ENCODE data around the gene RAMP1.

Gene RAMP1

DNA sequence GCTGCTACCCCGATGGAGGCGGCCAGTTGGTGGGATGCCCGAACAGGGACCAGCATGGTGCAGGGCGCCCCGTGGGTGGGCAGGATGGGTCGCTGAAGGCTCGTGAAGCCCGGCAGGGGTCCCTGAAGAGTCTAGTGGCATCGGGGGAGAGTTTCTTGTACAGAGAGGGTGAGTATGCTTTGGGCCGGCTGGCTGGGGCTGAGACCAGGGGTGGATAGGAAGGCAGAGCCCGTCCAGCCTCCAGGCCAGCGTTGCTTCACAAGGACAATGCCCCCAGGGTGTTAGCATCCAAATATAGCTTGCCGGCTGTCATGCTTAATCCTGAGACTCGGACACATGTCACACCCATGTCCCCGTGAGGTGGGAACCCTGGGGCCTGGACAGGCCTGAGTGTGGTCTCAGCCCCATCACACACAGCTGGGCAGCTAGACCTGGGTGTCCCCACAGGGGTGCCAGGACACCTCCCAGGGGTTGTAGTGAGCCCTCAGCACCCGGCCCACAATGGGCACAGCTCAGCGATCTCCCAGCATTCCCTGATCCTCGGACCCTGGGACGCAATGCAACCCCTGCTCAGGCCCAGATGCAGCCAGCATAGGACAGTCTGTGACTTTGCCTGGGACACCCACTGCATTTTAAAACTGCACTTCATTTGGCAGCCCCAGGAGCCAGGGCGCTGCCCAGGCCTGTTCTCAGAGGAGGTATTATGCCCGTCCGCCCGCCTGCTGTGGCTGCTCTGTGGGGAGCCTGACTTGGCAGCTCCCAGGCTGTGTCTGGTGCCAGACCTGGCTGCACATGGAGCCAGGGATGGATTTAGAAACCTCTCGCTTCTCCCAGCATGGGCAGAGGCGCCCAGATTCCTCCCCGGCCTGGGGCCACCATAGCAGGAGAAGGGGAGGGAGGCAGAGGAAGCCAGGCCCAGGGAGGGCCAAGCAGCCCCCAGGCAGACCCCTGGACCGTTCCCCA, 36.4 kb downstream of the RAMP1 start:
- DNase-seq, result no peak

DNA sequence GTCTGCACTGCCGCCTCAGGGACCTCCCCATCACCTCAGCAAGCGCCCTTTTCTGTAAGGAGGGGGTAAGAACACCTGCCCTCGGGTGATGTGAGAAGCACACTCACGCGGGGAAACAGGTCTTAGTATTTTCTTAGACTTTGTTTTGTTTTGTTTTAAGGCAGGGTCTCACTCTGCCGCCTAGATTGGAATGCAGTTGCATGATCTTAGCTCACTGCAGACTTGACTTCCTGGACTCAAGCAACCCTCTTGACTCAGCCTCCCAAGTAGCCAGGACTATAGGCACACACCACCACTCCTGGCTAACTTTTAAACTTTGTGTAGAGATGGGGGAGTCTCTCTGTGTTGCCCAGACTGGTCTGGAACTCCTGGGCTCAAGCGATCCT, 37.1 kb downstream of the RAMP1 start:
- no peak for DNase-seq

DNA sequence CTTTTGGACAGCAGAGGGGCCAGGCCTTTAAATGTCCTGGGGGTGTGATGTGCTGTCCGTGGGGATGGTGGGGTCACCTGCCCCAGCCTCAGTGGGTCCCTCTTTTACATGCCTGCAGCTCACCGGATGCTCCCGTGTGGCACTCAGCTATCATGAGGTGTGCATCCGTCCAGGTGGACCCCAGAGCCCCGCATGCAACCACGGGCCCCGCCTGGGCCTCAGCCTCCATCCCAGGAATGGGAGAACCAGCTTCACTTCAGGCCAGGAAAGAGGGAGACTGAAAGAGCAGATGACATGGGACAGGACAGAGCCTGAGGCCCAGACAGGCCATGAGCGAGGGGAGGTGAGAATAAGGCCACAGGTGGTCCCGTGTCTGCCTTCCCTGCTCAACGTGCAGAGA, 37.5 kb downstream of the RAMP1 start:
- no peak for DNase-seq

DNA sequence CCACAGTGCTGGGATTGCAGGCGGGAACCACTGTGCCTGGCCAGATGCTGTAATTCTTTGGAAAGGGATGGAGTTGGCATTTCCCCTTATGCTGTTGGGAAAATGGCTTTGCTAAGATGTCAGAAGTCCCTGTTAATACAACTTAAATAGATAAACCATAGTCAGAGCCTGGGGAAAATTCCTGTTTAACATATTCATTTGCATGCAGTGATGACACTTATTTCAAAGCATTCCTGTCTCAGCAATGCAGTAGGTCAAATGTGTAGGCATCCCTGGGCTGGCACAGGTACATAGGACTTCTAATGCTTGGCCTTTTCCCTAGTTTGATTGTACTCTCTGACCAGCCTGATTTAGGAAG, 38.6 kb downstream of the RAMP1 start:
- DNase-seq, result no peak

DNA sequence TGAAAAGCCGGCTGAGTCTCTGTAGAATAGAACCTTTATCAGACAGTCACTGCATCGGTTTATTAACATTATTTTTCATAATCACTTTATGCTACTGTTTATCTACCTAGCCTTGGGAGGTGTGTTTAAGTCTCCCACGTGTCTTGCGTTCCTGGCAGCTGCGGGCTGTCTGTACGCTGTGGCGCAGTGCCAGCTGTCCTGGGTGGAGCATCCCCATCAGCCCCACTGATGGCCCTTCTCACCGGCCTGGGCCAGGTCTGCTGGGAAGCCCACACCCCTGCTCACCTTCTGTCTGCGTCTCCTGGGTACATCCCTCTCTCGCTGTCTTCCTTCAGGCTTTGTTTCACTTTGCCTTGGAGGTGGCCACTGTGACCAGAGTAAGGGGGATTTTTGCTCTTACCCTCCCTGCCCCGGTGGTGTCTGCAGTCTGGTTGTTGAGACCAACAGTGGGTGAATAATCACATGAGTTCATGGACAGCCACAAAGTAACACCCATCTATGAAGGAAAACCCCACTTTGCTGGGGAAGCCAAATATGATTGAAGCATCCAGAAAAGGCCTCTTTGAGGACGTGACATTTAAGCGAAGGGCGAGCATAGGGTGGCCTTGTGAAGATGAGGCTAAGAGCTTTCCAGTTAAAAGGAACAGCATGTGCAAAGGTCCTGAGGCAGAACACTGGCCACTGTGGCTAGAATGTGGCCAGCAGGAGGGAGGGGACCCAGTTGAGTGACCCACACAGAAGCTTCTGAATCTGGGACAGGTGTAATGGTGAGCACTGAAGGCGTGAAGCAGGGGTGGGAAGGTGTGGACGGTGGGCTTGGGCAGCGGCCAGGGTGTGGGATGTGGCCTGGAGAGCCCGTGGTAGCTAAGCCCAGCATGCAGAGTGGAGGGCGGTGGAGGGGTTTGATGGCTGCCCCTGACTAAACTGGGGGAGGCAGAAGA, 41.7 kb downstream of the RAMP1 start:
- DNase-seq, result no peak

DNA sequence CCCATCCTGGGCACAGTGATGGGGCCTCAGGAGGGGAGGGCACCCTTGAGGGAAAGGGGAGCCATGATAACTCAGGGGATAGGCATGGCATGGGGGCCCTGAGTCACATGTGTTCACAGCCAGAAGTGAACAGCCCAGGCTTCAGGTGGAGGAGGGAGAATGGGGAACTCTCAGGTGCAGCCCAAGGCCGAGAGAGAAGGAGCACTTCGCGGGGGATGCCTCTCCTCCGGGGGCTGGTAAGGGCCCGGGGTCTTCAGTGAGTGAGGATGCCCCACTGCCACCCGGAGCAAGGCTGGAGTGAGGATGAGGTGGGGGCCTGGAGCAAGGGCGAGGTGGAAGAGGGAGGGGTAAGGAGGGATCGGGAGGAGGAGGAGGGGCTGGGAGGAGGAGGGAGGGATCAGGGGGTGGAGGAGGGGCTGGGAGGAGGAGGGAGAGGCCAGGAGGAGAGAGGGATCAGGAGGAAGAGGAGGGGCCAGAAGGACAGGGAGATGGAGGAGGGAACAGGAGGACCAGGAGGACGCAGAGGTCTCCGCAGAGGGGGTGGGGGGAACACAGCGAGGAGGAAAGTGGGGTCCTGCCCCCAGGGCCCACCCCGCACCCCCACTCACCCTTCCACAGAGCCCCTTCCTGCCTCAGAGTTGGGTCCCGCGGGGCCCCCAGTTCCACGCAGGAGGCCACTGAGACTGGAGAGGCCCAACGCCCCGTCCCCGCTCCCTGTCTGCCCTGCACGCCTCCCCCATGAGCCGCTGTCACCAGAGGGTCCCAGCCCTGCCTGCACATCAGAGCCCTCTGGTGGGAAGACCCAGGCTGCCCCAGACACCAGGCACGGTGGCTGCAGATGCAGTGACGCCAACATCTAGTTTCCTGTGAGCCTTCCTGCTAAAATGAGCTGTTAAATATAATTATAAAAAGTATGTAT, 42.8 kb downstream of the RAMP1 start:
- DNase-seq, result no peak

DNA sequence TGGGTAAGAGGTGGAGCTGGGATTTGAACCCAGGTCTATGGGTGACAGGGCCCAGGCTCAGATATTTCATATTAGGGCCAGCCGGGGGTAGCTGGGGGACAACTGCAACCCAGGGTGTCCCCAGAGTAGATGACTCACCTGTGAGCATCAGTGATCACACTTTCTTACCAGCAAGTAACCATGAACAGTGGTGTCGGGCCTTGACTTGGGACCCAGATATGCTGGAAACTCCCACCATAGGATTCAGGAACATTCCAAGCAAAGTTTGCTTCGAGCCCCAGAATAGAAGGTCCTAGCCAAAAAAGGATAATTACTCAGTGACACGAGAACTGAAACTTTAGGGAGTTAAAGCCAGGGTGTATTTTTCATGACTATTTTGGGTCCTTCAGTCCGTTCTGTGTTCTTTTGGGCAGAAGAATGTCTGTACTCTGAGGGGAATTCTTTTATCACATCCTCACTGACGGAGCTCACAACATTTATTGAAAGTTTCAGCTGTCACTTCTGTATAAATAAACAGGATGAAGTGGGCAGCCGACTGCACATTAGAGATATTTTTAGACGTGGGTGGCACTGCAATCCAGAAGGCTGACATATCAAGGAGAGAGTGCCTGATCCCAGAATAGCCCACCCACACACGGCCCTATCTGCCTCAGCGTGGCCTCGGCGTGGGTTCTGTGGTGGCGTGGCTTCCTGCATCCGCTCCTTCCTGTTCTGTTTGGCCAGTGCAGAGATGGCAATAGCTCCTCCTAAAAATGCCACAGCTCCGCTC, 45.6 kb downstream of the RAMP1 start:
- DNase-seq, result no peak

DNA sequence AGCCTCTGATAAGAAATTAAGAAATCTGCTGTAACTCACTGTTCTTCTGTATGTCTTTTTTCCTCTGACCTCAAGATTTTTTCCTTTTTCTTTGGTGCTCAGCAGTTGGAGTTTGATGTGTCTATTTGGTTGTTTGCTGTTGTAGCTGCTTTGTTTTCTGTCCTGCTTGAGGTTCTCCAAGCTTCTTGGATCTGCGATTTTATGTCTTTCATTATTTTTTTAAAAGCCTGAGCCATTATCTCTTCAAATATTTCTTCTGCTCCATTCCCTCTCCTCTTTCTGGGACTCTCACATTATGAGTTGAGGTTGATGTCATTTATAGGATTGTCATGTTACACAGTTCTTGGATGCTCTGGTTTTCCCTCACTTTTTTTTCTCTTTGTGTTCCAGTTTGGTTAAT, 47.7 kb downstream of the RAMP1 start:
- DNase-seq, result no peak

DNA sequence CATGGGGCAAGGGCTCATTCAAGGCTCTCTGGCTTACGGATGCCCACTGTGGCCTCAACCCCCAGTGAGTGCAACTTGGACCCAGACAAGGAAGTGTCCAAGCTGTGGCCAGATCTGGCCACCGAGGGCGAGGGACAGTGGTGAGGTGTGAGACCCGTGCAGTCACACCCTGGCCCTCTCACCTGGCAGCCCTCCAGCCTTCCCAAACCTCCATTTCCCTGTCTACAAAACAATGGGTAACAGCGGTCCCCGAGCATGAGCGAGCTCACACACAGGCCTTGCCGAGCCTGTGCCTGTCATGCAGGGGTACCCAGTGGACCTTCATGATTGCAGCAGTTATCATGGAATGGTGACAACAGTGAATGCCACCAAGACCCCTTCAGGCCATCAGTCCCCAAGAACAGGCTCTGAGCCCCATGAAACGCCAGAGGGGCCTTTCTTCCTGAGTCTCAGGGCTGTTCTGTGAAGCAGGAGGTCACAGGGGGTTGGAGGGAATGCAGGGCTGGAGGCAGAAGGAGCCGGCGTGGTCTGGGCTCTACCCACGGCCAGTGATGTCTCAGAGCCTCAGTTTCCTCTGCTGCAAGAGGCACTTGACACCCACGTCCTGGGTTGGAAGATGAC, 49.8 kb downstream of the RAMP1 start:
- no peak for DNase-seq

DNA sequence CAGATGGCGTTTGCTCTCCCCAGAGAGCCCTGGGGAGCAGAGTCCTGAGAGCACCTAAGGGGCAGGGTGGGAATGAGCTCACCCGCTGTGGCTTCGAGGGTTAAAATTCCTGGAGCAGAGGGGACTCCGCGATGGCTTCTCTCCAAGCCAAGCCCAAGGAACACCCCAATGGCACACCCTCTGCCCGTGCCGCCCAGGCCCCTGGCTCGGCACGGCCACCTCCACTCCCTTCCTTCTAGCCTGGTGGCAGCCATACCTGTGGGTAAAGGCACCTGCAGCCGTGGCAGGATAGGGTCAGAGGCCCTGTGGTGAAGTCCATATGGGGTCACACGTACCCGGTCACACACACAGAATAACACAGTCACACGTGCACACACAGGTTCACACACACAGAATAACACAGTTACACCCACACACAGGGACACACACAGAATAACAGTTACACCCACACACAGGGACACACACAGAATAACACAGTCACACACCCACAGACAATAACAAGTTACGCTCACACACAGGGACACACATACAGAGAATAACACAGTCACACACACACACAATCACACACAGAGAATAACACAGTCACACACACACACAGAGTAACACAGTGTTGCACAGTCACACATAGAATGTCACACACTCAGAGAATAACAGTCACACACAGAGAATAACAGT, 50.5 kb downstream of the RAMP1 start:
- no peak for DNase-seq

DNA sequence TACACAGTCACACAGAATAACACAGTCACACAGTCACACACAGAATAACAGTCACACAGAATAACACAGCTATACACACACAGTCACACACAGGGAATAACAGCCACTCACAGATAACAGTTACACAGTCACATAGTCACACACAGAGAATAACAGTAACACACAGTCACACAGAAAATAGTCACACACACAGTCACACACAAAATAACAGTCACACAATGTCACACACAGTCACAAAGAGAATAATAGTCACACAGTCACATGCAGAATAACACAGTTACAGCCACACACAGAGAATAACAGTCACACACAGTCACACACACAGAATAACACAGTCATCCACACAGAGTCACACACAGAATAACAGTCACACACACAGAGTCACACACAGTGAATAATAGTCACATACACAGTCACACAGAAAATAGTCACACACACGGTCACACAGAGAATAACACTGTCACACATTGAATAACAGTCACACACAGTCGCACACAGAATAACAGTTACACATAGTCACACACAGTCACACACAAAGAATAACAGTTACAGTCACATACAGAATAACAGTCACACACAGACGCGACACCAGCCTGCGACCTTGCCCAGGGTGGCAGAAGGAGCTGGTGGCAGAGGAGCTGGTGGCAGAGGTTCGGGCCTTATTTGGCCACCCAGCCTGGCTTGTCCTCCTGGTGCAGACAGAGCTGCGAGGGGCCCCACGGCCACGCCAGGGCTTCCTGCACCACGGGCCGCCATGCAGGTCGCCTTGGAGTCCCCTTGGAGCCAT, 51.3 kb downstream of the RAMP1 start:
- no peak for DNase-seq

DNA sequence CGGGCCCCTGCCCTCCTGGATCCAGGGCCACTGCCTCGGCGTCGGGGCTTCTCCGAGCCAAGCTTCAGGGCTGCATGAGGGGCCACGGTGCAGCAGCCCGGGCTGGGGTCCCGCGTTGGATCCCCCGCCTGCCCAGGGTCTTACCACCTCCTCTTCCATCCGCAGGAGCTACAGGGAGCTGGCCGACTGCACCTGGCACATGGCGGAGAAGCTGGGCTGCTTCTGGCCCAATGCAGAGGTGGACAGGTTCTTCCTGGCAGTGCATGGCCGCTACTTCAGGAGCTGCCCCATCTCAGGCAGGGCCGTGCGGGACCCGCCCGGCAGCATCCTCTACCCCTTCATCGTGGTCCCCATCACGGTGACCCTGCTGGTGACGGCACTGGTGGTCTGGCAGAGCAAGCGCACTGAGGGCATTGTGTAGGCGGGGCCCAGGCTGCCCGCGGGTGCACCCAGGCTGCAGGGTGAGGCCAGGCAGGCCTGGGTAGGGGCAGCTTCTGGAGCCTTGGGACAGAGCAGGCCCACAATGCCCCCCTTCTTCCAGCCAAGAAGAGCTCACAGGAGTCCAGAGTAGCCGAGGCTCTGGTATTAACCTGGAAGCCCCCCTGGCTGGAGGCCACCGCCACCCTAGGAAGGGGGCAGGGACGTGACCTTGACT, 52.1 kb downstream of the RAMP1 start:
- no peak for DNase-seq

DNA sequence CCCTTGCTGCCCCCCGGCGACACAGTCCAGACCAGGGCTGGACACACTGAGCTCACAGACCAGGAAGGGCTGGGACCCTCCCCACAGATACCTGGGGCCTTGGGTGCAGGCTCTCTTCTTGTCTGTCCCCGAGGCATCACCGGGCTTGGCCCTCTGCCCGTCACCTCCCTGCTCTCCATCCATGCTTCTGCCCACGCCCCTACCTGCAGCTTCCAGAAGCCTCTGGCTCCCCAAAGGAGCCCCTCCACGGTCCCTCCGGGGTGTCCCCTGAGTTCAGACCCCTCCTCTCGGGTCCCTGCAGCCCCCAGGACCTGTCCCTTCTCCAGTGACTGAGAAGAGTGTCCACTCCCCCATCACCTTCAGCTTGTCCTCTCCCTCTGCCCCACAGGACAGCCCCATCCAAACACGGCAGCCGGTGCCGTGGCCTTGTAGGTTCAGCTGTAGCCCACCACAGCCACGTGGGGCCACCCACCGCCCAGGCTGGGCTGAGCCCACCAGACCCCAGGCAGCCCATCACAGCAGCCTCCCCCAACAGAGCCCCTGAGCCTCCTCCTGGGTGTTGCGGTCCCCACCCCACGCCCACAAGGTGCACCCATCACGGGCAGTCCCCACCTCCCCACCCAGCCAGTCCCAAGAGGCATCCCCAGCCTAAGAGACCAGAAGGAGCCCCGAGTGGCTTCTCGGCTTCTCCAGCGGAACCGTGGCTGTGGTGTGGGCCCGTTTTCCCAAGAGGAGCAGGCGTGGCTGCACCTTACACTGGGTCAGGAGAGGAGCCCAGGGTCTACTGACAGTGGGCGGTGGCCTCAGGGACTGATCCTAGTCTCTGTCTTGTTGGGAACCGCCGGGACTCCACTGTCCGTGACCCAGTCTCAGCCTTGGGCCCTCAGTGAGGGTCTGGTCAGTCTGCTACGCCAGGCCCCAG, 53.1 kb downstream of the RAMP1 start:
- DNase-seq, result no peak

DNA sequence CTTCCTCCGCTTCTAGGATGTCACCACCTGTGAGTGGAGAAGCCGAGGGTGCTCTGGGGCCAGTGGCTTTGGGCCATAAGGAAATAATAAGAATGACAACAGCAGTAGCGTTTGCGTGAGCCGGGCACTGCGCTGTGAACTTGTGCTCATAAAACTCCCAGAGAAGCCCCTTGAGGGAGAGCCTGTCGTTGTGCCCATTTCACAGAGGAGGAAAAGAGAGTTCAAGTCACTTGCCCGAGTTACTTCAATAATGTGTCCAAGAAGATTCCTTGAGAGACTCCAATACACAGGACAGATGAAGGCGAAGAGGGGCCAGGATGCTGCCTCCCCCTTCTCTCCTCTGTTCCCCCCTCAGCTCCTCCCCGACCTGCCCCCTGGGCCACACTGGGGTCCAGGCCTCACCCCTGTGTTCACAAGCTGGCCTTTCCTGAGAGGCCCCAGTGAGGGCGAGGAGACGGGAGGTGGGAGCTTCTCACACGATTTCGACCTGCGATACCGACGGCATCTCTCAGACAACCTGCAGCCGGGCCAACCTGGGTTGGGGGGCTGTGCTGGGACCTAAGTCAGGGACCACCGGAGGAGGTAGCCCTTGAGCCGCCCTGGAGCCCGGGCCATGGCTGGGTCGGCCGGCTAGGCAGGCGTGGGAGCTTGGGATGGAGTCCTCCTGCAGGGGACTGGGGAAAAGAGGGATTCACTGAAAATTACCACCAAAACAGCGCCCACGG, 53.9 kb downstream of the RAMP1 start:
- no peak for DNase-seq

DNA sequence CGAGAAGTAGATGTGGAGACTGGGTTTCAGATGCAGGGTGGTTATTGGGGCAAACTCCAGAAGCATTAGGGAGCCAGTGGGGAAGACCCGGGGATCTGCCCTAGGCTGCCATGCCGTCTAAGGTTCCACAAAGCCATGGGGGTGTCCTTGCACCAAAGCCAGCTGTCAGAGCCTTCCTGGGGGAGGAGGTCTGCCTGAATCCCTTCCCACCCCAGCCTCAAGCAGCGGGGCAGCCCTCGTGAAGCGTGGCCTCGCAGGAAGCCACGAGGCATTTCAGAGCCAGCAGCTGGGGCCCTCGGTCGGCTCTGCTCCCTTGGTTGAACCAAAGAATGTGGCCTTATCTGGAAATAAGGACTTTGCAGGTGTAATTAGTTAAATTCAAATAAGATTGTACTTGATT, 56.2 kb downstream of the RAMP1 start:
- DNase-seq, result no peak

DNA sequence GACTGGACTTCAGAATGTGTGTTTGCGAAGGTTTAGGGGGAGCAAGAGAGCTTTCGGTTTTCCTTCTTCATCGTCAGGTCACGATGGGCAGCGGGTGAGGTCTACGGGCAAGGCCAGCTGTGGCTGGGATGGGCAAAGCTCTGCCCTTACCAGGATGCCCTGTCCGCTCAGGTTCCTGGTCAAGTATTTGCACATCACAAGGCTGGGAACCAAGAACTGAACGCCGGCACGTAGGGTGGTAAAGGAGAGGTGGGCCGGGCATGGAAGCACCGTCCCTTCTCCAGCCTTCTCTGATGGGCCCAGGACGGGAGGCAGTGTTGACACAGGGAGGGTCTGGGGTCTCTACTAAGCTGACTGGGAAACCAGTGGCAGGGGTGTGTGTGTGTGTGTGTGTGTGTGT, 56.9 kb downstream of the RAMP1 start:
- no peak for DNase-seq

DNA sequence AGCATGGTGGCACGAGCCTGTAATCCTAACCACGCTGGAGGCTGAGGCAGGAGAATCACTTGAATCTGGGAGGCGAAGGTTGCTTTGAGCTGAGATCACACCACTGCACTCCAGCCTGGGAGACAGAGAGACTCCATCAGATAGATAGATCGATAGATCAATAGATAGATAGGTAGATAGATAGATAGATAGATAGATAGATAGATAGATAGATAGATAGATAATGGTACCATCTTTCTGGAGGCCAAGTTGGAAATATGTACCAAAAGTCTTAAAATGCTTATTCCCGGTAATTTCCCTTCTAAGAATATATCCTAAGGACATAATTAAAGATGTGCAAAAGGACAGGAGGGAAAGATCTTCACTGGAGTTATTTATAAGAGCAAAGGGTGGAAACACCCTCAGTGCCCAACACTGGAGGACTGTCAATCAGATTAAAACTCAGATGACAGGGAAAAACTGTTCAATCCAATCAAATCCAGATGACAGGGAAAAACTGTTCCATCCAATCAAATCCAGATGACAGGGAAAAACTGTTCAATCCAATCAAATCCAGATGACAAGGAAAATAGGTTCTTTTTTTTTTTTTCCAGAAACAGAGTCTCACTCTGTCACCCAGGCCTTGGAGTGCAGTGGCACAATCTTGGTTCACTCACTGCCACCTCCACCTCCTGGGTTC, 58.4 kb downstream of the RAMP1 start:
- no peak for DNase-seq

Data from effector CD4-positive, alpha-beta T cell (primary cell).